ENCODE measurements around the gene ACE. TPM values are rescaled to one million over a fixed set of nuclear protein-coding genes. Genes with fewer than 3 reads are reported as not detected.

The ACE gene
- total RNA-seq, 1 experiment from 2014 or later, result 0.76 TPM

DNA sequence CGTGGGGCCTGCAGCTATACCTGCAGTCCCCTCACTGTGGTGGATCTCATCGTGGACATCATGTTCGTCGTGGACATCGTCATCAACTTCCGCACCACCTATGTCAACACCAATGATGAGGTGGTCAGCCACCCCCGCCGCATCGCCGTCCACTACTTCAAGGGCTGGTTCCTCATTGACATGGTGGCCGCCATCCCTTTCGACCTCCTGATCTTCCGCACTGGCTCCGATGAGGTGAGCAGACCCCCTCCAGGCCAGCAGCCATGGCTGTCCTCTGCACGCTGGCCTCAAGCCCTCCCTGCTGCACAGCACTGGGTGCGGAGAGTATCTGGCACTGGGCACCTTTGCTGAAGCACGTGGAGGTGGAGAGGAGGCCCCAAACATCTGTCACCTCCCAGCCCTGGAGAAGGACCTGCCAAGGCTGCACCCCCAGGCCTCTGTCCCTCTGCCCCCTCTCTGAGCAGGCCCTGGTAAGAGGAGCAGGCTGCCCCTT lies 57.3 kb downstream of the ACE start:
- ChIA-PET POLR2A (ENCODE audit: unreplicated experiment) (no interaction called here), CTCF (no interaction called here)
- intact Hi-C loops (cut with micrococcal nuclease; ENCODE audit: unreplicated experiment), result no loop called here
- Histone ChIP-seq H3F3A (ENCODE audit: insufficient read depth, low read depth) (no peaks in the 10 kb centered on the region), H4K20me1 (ENCODE audit: insufficient read depth) (no peaks in the 10 kb centered on the region), H3K27ac (no peak overlapping the region), H3K4me1 (replicated peaks; ENCODE audit: insufficient read depth) (no peaks in the 10 kb centered on the region), H3K4me2 (no peak overlapping the region), H2AFZ (no peak overlapping the region), H3K4me3 (no peak overlapping the region), H3K79me2 (ENCODE audit: low read depth) (no peaks in the 10 kb centered on the region), H3K27me3 (ENCODE audit: insufficient read depth, low read depth) (peaks cover 2% of the 10 kb centered on the region; the same call in 1 of the 2 replicates), H3K36me3 (ENCODE audit: low read depth) (no peaks in the 10 kb centered on the region), H3K9me2 (ENCODE audit: insufficient read depth) (no peaks in the 10 kb centered on the region), H3K9me3 (ENCODE audit: insufficient read depth, low read depth) (no peaks in the 10 kb centered on the region)
- TF ChIP-seq, protein P1, sequence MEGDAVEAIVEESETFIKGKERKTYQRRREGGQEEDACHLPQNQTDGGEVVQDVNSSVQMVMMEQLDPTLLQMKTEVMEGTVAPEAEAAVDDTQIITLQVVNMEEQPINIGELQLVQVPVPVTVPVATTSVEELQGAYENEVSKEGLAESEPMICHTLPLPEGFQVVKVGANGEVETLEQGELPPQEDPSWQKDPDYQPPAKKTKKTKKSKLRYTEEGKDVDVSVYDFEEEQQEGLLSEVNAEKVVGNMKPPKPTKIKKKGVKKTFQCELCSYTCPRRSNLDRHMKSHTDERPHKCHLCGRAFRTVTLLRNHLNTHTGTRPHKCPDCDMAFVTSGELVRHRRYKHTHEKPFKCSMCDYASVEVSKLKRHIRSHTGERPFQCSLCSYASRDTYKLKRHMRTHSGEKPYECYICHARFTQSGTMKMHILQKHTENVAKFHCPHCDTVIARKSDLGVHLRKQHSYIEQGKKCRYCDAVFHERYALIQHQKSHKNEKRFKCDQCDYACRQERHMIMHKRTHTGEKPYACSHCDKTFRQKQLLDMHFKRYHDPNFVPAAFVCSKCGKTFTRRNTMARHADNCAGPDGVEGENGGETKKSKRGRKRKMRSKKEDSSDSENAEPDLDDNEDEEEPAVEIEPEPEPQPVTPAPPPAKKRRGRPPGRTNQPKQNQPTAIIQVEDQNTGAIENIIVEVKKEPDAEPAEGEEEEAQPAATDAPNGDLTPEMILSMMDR (conservative IDR thresholded peaks at IDR 0.05), result no peak
- TF ChIP-seq EZH2 (IDR thresholded peaks at IDR 0.05; ENCODE audit: low read depth), result no peak
- no TSS peak for BruUV-seq (replicated peaks)
- DNase-seq, result no peak

DNA sequence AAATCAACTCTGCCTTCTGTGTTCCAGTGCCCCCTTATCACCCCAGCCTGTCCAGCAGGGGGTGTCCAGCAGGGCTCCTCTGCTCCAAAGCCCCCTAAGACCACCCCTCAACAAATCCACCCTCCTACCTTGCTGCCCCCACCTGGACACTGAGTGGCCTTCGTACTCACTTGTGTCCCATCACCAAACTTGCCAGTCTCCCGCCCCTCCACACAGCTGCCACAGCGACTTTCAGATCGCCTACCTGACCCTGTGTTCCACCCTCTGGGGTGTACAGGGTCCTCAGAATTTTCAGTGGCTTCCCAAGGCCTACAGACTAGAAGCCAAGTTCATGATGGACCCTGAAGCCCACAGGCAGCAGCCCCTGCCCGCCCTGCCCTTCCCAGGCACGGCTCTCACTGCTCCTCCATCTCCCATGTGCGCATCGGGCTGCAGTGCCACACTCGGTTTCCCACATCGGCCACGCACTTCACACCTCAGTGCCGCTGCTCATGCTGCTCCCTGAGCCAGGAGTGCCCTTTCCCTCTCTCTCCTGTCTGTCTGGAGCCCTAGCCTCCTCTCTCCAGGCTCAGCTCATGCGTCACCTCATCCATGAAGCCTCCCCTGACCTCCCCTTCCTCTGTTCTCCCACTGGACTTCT lies 58.1 kb downstream of the ACE start:
- TF ChIP-seq EZH2 (IDR thresholded peaks at IDR 0.05; ENCODE audit: low read depth), result no peak
- TF ChIP-seq, protein P1 (conservative IDR thresholded peaks at IDR 0.05), result no peak
- ChIA-PET CTCF (no interaction called here), POLR2A (ENCODE audit: unreplicated experiment) (no interaction called here)
- Histone ChIP-seq H3F3A (ENCODE audit: insufficient read depth, low read depth) (no peaks in the 10 kb centered on the region), H3K4me1 (replicated peaks; ENCODE audit: insufficient read depth) (no peaks in the 10 kb centered on the region), H3K4me2 (no peak overlapping the region), H4K20me1 (ENCODE audit: insufficient read depth) (no peaks in the 10 kb centered on the region), H3K9me3 (ENCODE audit: insufficient read depth, low read depth) (no peaks in the 10 kb centered on the region), H3K27me3 (ENCODE audit: insufficient read depth, low read depth) (no peaks in the 10 kb centered on the region), H3K9me2 (ENCODE audit: insufficient read depth) (no peaks in the 10 kb centered on the region), H3K36me3 (ENCODE audit: low read depth) (no peaks in the 10 kb centered on the region), H3K4me3 (no peak overlapping the region), H3K79me2 (ENCODE audit: low read depth) (no peaks in the 10 kb centered on the region), H3K27ac (no peak overlapping the region), H2AFZ (no peak overlapping the region)
- no peak for DNase-seq
- intact Hi-C loops (cut with micrococcal nuclease; ENCODE audit: unreplicated experiment), result no loop called here
- BruUV-seq (replicated peaks), result no TSS peak

DNA sequence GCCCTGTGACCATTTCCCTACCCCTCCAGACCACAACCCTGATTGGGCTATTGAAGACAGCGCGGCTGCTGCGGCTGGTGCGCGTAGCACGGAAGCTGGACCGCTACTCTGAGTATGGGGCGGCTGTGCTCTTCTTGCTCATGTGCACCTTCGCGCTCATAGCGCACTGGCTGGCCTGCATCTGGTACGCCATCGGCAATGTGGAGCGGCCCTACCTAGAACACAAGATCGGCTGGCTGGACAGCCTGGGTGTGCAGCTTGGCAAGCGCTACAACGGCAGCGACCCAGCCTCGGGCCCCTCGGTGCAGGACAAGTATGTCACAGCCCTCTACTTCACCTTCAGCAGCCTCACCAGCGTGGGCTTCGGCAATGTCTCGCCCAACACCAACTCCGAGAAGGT lies 58.8 kb downstream of the ACE start:
- H3K36me3 ChIP-seq (ENCODE audit: low read depth), result no peaks in the 10 kb centered on the region
- no peak overlapping the region for H3K4me3 ChIP-seq
- no peaks in the 10 kb centered on the region for H3K9me2 ChIP-seq (ENCODE audit: insufficient read depth)
- H2AFZ ChIP-seq, result no peak overlapping the region
- CTCF ChIA-PET, result no interaction called here
- intact Hi-C loops (cut with micrococcal nuclease; ENCODE audit: unreplicated experiment), result no loop called here
- no peak for DNase-seq
- no peak overlapping the region for H3K4me2 ChIP-seq
- POLR2A ChIA-PET (ENCODE audit: unreplicated experiment), result no interaction called here
- H3F3A ChIP-seq (ENCODE audit: insufficient read depth, low read depth), result no peaks in the 10 kb centered on the region
- no peak for TF ChIP-seq EZH2 (IDR thresholded peaks at IDR 0.05; ENCODE audit: low read depth)
- TF ChIP-seq, protein P1 (conservative IDR thresholded peaks at IDR 0.05), result no peak
- H4K20me1 ChIP-seq (ENCODE audit: insufficient read depth), result no peaks in the 10 kb centered on the region
- H3K4me1 ChIP-seq (replicated peaks; ENCODE audit: insufficient read depth), result no peaks in the 10 kb centered on the region
- H3K9me3 ChIP-seq (ENCODE audit: insufficient read depth, low read depth), result no peaks in the 10 kb centered on the region
- H3K27ac ChIP-seq, result no peak overlapping the region
- BruUV-seq (replicated peaks), result no TSS peak
- H3K79me2 ChIP-seq (ENCODE audit: low read depth), result no peaks in the 10 kb centered on the region
- H3K27me3 ChIP-seq (ENCODE audit: insufficient read depth, low read depth), result no peaks in the 10 kb centered on the region
